NOMO-1 treated with dmso at 0.1 percent for 144 hours (cell line): ENCODE results near the gene NPAS3.

Experiments
- DNase-seq: peaks from one replicate; lab custom pipeline; 2025; ENCODE audit not compliant: unreplicated experiment; lab: John Stamatoyannopoulos, UW

Gene NPAS3

DNA sequence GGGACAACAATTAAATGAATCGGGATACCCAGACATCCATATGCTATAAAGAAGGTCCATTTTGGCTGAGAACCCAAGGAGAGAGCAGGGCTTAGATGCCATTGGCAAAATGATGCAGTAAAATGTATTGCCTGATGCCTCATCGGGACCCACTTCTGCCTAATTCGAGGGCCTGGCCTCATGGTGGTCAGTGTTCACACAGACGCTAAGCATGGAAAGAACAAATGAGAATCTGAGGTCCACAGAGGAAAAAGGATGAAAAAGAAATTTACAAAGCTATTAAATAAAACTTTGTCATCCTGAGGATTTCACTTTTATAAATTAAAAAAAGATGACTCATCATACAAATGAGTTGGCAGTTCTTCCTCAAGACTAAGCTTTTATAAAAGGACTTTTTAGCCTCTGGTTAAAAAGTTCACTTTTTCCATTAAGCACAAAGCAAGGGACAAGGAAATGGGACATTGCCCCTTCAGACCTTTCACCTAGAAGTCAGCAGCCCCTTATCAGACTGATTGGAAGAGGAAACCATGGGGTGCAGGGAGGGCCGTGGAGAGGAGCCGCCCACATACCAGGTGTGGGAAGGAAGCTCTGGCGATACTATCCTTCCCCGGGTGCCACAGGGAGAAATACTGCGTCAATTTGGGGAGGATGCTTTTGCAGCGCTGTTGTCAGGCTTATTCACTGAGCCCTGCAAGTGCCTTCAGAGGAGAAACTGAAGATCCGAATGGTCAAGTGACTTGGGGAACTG is 836.2 kb downstream of the NPAS3 start:
- DNase-seq = no peak

DNA sequence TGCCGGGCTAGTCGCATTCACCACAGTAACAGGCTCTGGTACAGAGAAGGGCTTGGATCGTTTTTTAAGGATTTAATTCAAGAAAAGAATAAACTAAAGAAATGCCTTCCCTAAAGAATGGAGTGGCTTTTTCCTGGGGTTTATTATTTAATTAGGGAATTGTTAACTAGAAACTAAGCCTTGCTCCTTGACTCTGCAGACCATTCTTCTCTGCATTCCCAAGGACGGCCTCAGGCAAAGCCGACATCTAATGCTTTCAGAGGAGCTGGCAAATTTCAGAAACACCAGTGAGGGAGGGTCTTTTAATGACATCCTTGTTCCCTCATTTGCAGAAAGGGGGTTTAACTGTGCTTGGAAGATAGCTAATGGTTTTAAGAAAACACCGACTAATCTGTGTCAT is 838.2 kb downstream of the NPAS3 start:
- DNase-seq = no peak

DNA sequence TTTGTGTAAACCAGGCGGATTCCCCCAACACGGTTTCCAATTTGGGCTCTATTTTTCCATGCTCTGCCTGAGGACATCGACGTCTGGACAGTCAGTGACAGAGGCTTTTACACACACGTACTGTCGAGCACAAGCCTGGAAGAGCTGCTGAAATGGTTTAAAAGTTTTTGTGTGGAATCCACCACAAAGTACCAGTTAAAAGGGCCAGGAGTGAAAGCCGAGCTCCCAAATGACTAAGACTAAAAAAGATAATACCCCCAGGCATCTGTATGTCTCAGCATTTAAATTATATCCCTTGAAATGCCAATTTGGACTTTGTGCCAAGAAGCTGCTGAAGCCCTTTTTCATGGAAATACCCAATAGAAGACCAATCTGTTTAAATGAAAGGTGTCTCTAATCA is 839.0 kb downstream of the NPAS3 start:
- DNase-seq = no peak

DNA sequence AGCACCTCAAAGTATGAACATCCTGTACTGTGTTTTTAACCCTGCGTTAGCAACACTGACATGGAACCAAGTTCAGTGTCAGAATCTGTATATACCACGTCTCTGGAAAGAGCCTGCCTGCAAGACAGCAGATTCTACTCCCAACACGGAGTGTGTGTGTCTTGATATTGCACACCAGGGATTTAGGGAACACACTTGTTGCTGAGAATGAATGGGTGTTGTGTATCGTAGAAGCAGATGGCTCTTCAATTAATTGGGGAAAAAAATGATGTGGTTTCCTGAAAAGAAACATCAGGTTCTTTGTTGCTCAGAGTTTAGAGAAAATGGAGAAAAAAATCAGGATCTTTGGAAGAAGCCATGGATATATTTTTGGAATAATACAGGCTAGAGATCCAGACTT is 841.4 kb downstream of the NPAS3 start:
- no peak for DNase-seq

- no peak for DNase-seq
Measured at GRCh38 chr14:33781236-33781635, 842.6 kb downstream of the NPAS3 start.

DNA sequence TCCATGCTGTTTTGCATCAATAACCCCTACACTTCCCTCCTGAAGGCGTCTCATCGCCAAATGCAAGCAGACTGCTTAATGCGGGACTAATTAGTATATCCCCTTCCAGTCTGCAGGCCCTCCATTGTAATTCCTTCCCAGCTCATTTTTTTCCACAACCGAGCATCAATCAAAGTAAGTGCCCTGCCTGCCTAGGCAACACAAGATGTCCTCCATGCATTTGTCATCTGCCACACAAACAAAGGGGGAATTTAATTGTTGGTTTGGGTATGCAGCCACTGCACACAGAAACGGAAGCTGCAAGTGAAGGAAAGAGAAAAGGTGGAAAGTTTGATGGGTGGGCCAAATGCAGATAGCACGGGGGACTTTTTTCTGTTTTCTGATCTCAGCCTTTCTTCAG is 844.2 kb downstream of the NPAS3 start:
- no peak for DNase-seq

GRCh38 chr14:33786091-33786825 is 847.6 kb downstream of the NPAS3 start:
- no peak for DNase-seq

DNA sequence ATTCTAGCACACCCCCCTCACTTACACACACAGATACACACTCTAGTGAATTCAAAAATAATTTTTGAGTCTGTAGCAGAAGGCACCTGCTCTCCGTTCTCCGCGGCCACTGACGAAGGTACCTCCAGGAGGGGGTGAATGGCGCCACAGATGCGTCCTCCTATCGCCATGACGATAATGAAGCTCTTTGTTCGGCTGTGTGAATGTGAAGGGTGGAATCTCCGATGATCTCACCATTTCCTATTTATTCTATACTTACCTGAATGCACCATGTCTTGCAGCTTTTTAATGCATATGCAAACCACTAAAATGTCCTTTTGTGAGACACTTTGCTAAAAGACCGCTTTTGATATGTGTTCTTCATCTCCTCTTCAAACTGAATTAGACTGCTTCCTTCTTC is 849.5 kb downstream of the NPAS3 start:
- no peak for DNase-seq

DNA sequence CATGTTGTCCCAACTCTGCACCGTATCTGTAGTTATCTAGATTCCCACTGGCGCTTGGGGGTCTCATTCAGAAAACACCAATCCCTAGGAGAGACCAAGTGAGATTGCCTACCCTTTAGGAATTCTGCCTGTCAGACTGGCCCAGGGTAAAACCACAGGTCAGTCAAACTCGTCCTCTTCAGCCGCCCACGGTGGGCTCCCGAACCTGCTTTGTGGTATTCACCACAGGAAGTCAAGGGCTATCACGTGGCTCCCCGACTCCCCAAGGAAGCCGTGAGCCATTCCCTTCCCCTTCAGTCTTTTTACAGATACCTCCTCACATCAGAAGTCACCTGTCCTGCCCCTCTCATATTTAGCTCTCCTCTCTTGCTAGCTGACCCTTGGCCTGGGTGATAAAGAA is 852.3 kb downstream of the NPAS3 start:
- no peak for DNase-seq

DNA sequence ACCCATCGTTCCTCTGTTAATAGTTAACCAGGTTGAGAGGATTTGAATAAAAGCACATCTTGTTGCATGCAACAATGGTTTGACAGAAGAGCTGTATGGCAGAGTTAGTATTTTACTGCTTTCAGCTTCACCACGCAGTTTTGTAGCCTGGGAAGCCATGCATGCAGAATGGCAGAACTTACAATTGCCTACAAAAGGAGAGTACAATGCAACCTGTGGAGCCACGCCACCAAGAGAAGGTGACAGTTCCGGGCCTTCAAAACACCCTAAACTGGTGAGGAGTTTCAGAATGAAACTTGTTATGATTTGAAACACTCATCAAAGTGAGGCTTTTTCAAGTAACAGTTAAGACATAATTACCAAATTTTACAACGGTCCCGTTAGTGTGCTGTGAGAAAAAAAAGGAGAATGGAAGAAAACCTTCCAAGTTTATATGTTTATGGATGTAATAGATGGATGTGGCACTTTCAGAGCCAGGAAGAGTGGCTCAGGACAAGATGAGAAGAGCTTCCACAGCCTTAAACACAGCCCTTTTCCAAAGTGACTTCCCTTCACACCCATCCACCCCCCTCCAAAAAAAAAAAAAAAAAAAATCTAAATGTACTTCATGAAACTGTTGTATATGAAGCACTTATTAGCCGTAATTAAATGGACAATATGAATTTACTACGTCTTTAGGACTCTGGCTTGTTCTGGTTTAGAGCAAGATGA is 853.5 kb downstream of the NPAS3 start:
- no peak for DNase-seq

- DNase-seq = no peak
Measured at GRCh38 chr14:33792720-33793368, 854.2 kb downstream of the NPAS3 start.

- no peak for DNase-seq
Measured at GRCh38 chr14:33793398-33794110, 854.9 kb downstream of the NPAS3 start.

- no peak for DNase-seq
Measured at GRCh38 chr14:33794791-33795305, 856.2 kb downstream of the NPAS3 start.

GRCh38 chr14:33796356-33796755 is 857.7 kb downstream of the NPAS3 start:
- no peak for DNase-seq

DNA sequence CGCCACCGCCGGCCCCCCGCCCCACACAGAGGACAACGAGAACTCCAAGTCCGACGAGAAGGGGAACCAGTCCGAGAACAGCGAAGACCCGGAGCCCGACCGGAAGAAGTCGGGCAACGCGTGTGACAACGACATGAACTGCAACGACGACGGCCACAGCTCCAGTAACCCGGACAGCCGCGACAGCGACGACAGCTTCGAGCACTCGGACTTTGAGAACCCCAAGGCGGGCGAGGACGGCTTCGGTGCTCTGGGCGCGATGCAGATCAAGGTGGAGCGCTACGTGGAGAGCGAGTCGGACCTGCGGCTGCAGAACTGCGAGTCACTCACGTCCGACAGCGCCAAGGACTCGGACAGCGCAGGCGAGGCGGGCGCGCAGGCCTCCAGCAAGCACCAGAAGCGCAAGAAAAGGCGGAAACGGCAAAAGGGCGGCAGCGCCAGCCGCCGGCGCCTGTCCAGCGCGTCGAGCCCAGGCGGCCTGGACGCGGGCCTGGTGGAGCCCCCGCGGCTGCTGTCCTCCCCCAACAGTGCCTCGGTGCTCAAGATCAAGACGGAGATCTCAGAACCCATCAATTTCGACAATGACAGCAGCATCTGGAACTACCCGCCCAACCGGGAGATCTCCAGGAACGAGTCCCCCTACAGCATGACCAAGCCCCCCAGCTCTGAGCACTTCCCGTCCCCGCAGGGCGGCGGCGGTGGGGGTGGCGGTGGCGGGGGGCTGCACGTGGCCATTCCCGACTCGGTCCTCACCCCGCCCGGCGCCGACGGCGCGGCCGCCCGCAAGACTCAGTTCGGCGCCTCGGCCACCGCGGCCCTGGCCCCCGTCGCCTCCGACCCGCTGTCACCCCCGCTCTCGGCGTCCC is 861.3 kb downstream of the NPAS3 start:
- DNase-seq = no peak

- DNase-seq = no peak
Measured at GRCh38 chr14:33800735-33801163, 862.1 kb downstream of the NPAS3 start.

- no peak for DNase-seq
Measured at GRCh38 chr14:33802737-33803136, 864.1 kb downstream of the NPAS3 start.

- DNase-seq = no peak
Measured at GRCh38 chr14:33805593-33805992, 866.9 kb downstream of the NPAS3 start.

DNA sequence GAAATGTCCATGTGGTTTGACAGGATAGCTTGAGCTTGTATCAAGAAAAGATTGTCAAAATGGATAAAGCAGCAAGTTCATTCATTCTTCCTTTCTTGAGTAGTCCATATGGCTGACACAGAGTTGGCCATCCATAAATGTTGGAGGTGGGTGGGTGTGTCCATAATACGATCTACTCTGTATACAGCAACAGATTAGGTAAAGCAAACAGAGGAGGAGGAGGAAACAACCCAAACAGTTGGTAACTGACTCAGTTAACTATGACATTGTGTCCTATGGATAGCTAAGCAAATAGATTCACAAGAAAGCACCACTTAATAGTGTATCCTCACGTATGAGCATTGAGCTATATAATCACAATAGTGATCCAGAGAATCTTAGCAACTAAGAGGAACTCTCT is 868.2 kb downstream of the NPAS3 start:
- no peak for DNase-seq

DNA sequence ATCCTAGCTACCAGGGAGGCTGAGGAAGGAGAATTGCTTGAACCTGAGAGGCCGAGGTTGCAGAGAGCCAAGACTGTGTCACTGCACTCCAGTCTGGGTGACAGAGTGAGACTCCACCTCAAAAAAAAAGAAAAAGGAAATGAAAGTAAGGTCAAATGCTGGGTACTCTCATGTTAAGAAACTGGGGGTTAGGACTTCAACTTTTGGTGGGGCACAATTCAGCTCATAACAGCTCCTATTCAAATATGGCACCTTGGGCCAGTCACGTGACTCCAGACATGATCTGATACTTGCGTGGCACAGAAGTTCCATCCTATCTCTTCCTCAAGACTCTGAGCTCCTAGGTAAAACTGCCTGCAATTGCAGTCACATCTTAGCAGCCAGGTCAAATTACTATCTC is 869.5 kb downstream of the NPAS3 start:
- peak; percentile 61 for DNase-seq
